Esophagus muscularis mucosa (tissue), 4 donors: ENCODE measurements around the gene NLK. TPM values are rescaled to one million over a fixed set of nuclear protein-coding genes. Genes with fewer than 3 reads are reported as not detected.

ENCODE experiments used
- DNase-seq: peaks from one replicate; pipeline ENCODE4 v3.0.0-alpha.2; 2017; ENCODE audit errors: extremely low spot score
- H3K27ac ChIP-seq, 4 donors: fragments of 200-600 bp; sonication (generic); replicated peaks in 1 of 4; 1 replicate in 3 of 4; 2 replicates in 1 of 4; pipeline ENCODE4 v1.5.1; 2016 to 2019; ENCODE audit warnings: mild to moderate bottlenecking in 1 of 4
- H3K27me3 ChIP-seq, 4 donors: fragments of 200-600 bp; sonication (generic); one replicate each; pipeline versions ENCODE4 v1.5.1 to v1.6.0; 2016 to 2019
- H3K36me3 ChIP-seq, 4 donors: fragments of 200-600 bp; sonication (generic); one replicate each; pipeline ENCODE4 v1.5.1; 2016 to 2019
- H3K4me1 ChIP-seq, 4 donors: fragments of 200-600 bp; sonication (generic); one replicate each; pipeline ENCODE4 v1.5.1; 2016 to 2019
- H3K4me3 ChIP-seq, 4 donors: fragments of 200-600 bp; sonication (generic); 1 replicate in 2 of 4; 2 replicates in 2 of 4; pipeline ENCODE4 v1.5.1; 2016 to 2019; ENCODE audit warnings: mild to moderate bottlenecking in 4 of 4, moderate library complexity in 1 of 4
- H3K9me3 ChIP-seq, 4 donors: fragments of 200-600 bp; sonication (generic); 1 replicate in 3 of 4; 2 replicates in 1 of 4; pipeline ENCODE4 v1.5.1; 2016 to 2019
- EP300 ChIP-seq: sonication (generic); formaldehyde crosslinking; IDR thresholded peaks from one replicate; pipeline ENCODE4 v1.6.1; 2017; ENCODE audit warnings: antibody characterized with exemption
- POLR2A ChIP-seq: fragments of 450-650 bp; IDR thresholded peaks from one replicate; pipeline ENCODE4 v1.6.1; 2017; ENCODE audit warnings: antibody characterized with exemption, moderate library complexity, mild to moderate bottlenecking, low read depth
- POLR2AphosphoS5 ChIP-seq, 2 donors: sonication (generic); formaldehyde crosslinking; IDR thresholded peaks; one replicate each; pipeline ENCODE4 v1.6.1; 2017; ENCODE audit warnings: antibody characterized with exemption in 2 of 2
- WGBS: methylation state at CpG from one replicate; pipeline ENCODE4 v1.1.5; 2018; 5-methylcytosine and 5-hydroxymethylcytosine counted together
- intact Hi-C: fragments of 100-400 bp; cut with DNase I; formaldehyde crosslinking; loops from one replicate; pipeline ENCODE4 v1.15.1; 2023
- total RNA-seq, 4 donors: library from RNA; depleted of rRNA; stranded (reverse); fragments of >200 nt; gene quantifications; one replicate each; pipeline versions ENCODE4 v1.1.0 to v1.2.1, GENCODE V29; 2016
- TF ChIP-seq, protein P1 (sequence below), 3 experiments: fragments of 200-600 bp in 2 of 3; fragments of 450-650 bp in 1 of 3; sonication (generic) in 2 of 3; IDR thresholded peaks; one replicate each; pipeline ENCODE4 v1.5.1; 2017 to 2019; ENCODE audit warnings: antibody characterized with exemption in 3 of 3, mild to moderate bottlenecking in 2 of 3, moderate library complexity in 1 of 3

The NLK gene
- total RNA-seq, 4 donors from 2014 or later = 10.1 to 16.2 (median 12.6) TPM

GRCh38 chr17:28047806-28048205, 5.3 kb downstream of the NLK start:
- no peaks in the 10 kb centered on the region for H3K9me3 ChIP-seq
- 36% methylated on average over 4 of the region's 4 CpGs for WGBS
- H3K4me3 ChIP-seq = no peak overlapping the region
- H3K36me3 ChIP-seq = no peaks in the 10 kb centered on the region
- TF ChIP-seq, protein P1, sequence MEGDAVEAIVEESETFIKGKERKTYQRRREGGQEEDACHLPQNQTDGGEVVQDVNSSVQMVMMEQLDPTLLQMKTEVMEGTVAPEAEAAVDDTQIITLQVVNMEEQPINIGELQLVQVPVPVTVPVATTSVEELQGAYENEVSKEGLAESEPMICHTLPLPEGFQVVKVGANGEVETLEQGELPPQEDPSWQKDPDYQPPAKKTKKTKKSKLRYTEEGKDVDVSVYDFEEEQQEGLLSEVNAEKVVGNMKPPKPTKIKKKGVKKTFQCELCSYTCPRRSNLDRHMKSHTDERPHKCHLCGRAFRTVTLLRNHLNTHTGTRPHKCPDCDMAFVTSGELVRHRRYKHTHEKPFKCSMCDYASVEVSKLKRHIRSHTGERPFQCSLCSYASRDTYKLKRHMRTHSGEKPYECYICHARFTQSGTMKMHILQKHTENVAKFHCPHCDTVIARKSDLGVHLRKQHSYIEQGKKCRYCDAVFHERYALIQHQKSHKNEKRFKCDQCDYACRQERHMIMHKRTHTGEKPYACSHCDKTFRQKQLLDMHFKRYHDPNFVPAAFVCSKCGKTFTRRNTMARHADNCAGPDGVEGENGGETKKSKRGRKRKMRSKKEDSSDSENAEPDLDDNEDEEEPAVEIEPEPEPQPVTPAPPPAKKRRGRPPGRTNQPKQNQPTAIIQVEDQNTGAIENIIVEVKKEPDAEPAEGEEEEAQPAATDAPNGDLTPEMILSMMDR (IDR thresholded peaks at IDR 0.05) = no peak
- TF ChIP-seq POLR2A (no peak), EP300 (no peak), POLR2AphosphoS5 (IDR thresholded peaks at IDR 0.05) (no peak)
- H3K27me3 ChIP-seq = no peaks in the 10 kb centered on the region
- peaks cover 38 to 66% (median 52%) of the 10 kb centered on the region in 4 donors for H3K4me1 ChIP-seq
- intact Hi-C loops = loop anchor here (10.0 kb wide), 2 partner anchors 153 to 287 kb away; partner anchors contain the start of genes IFT20, LYRM9 and TNFAIP1
- no peak for DNase-seq
- H3K27ac ChIP-seq = no peak overlapping the region

DNA sequence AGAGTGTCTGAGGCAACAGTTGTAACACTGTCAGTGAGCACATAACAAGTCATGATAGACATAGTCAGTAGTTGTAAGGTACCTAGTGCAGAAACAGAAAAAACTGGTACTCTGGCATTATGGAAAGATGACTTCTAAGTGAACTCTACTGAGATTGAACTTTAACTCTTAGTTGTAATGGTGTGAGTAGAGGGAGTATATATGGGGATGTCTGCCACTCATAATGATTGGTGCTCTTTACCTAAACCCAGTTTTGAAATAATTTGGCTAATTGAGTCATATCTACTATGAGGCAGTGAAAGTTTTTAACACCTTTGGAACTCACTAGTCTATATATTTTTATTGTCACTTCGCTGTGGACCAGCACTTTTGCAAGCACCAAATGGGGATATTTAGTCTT, 6.6 kb downstream of the NLK start:
- intact Hi-C loops = loop anchor here (10.0 kb wide), 2 partner anchors 154 to 286 kb away; partner anchors contain the start of genes IFT20, LYRM9 and TNFAIP1
- TF ChIP-seq POLR2A (no peak), EP300 (no peak), POLR2AphosphoS5 (IDR thresholded peaks at IDR 0.05) (no peak)
- TF ChIP-seq, protein P1 (IDR thresholded peaks at IDR 0.05) = no peak
- H3K4me1 ChIP-seq = peaks cover 39 to 62% (median 52%) of the 10 kb centered on the region in 4 donors

DNA sequence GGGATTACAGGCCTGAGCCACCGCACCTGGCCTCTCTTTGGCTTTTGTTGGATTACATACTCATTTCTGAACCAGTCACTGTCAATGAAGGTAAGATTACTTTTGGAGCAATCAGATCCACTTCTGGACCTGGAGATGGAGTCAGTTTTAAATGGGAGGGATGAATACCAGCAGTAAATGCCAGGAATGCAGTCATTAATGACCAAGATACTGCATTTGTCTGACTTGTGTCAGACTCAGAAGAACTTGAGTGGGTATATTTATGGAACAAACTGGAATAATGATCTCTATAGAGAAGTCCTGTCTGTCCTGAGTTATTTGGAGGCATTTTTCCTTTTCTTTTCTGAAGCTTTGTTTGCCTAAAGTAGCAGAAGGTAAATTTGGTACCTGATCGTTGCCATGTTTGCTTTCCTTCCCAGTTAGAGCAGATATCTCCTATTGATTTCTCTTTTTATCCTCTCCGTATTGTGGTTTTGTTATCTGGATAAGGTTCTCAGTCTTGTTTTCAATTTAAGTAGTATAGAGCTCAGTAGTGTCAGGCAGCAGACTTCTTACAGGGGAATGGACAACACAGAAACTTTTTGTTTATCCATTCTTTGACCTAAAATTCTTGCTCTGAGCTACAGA, 10.7 kb downstream of the NLK start:
- 76% methylated on average over 3 of the region's 3 CpGs for WGBS
- intact Hi-C loops = no loop called here
- no peaks in the 10 kb centered on the region for H3K9me3 ChIP-seq
- no peak overlapping the region for H3K27ac ChIP-seq
- no peak overlapping the region for H3K4me3 ChIP-seq
- no peaks in the 10 kb centered on the region for H3K27me3 ChIP-seq
- H3K4me1 ChIP-seq = peaks cover 28 to 47% (median 43%) of the 10 kb centered on the region in 4 donors
- DNase-seq = no peak
- H3K36me3 ChIP-seq = no peaks in the 10 kb centered on the region
- TF ChIP-seq POLR2A (no peak), EP300 (no peak), POLR2AphosphoS5 (IDR thresholded peaks at IDR 0.05) (no peak)
- TF ChIP-seq, protein P1 (IDR thresholded peaks at IDR 0.05) = no peak

More for the DNA sequence above, 6.6 kb downstream of the NLK start:
- no peak overlapping the region for H3K4me3 ChIP-seq
- no peaks in the 10 kb centered on the region for H3K9me3 ChIP-seq
- no peak for DNase-seq
- no peak overlapping the region for H3K27ac ChIP-seq
- H3K27me3 ChIP-seq = no peaks in the 10 kb centered on the region
- WGBS = 94% methylated on average over 1 of the region's 1 CpG
- no peaks in the 10 kb centered on the region for H3K36me3 ChIP-seq

DNA sequence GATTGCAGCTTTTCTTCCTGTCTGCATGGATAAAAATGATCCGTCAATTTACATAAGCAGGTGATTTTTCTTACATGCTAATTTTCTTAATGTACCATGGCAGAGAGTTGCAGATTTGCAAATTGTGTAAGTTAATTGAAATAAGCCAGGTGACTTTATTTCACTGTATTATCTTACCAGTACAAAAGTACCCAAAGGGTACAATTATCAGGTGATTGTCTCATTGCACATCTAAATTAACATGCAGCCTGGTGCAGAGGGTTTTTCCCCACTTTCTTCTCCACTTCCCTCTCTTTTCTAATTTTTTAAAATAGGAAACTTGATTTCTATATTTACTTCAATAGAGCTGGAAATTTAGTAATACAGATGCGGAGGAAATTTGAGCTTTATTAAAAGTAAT, 11.2 kb downstream of the NLK start:
- Histone ChIP-seq H3K36me3 (no peaks in the 10 kb centered on the region), H3K4me1 (peaks cover 28 to 53% (median 47%) of the 10 kb centered on the region in 4 donors), H3K4me3 (no peak overlapping the region), H3K27me3 (no peaks in the 10 kb centered on the region), H3K27ac (no peak overlapping the region), H3K9me3 (no peaks in the 10 kb centered on the region)
- no peak for DNase-seq
- TF ChIP-seq EP300 = no peak
- no peak for TF ChIP-seq POLR2AphosphoS5 (IDR thresholded peaks at IDR 0.05)
- TF ChIP-seq POLR2A = no peak
- TF ChIP-seq, protein P1 (IDR thresholded peaks at IDR 0.05) = no peak
- intact Hi-C loops = no loop called here
- 93% methylated on average over 2 of the region's 2 CpGs for WGBS
